Activated B cell treated with CpG ODN at 0.5 μM for 24 hours (primary cell): ENCODE data around the gene KCNMA1. TPM values are rescaled to one million over a fixed set of nuclear protein-coding genes. Genes with fewer than 3 reads are reported as not detected.

Source experiments
- ATAC-seq: fragments of 200-7000 bp; cut with Tn5 transposase; one replicate; pipeline ENCODE4 v1.10.0; 2021; ENCODE audit warnings: low read depth, mild to moderate bottlenecking, moderate library complexity
- CTCF ChIA-PET: fragments of 350-600 bp; sonication (Branson Sonifier 250); formaldehyde crosslinking; loops from one replicate; lab custom pipeline; 2021; ENCODE audit warnings: antibody characterized with exemption; lab: Charles Lee
- POLR2A ChIA-PET: fragments of 350-600 bp; sonication (Branson Sonifier 250); formaldehyde crosslinking; loops from one replicate; lab custom pipeline; 2021; ENCODE audit warnings: antibody characterized with exemption; lab: Charles Lee
- DNase-seq: peaks from one replicate; pipeline ENCODE4 v3.0.0; 2022
- H3K27ac Mint-ChIP-seq: one replicate; pipeline ENCODE4 v1.8.0; 2020; ENCODE audit warnings: mixed read lengths
- H3K27me3 Mint-ChIP-seq: one replicate; pipeline ENCODE4 v1.8.0; 2021; ENCODE audit warnings: mixed read lengths
- H3K36me3 Mint-ChIP-seq: one replicate; pipeline ENCODE4 v1.8.0; 2021; ENCODE audit warnings: low read depth, mixed read lengths
- H3K4me1 Mint-ChIP-seq: one replicate; pipeline ENCODE4 v1.8.0; 2021; ENCODE audit warnings: mixed read lengths
- H3K4me3 Mint-ChIP-seq: one replicate; pipeline ENCODE4 v1.8.0; 2020; ENCODE audit warnings: mild to moderate bottlenecking, mixed read lengths
- H3K9me3 Mint-ChIP-seq: one replicate; pipeline ENCODE4 v1.8.0; 2020; ENCODE audit warnings: mixed read lengths
- CTCF ChIP-seq: fragments of 200-600 bp; IDR thresholded peaks from one replicate; pipeline ENCODE4 v1.8.0; 2022; ENCODE audit warnings: antibody characterized with exemption, mild to moderate bottlenecking
- intact Hi-C: fragments of 100-400 bp; cut with micrococcal nuclease; formaldehyde crosslinking; loops from one replicate; pipeline ENCODE4 v1.15.1; 2024
- total RNA-seq: library from RNA; stranded (reverse); gene quantifications from 2 replicates; pipeline ENCODE4 v1.2.3, GENCODE V29; 2022

KCNMA1 gene
- total RNA-seq, 1 donor from 2014 or later = 3.7 TPM

GRCh38 chr10:77189075-77189474 is 448.5 kb downstream of the KCNMA1 start:
- intact Hi-C loops = no loop called here
- Mint-ChIP-seq H3K9me3 (no peaks in the 10 kb centered on the region), H3K4me1 (no peaks in the 10 kb centered on the region), H3K36me3 (no peaks in the 10 kb centered on the region), H3K27ac (no peak overlapping the region), H3K4me3 (no peak overlapping the region), H3K27me3 (peaks cover 6% of the 10 kb centered on the region)
- no peak for ATAC-seq
- CTCF ChIA-PET = interaction anchor here (1.2 kb wide), 1 partner anchor 15 kb away, joined by 3 read pairs; no protein-coding TSS in a partner anchor
- no peak for DNase-seq
- no peak for TF ChIP-seq CTCF
- POLR2A ChIA-PET = no interaction called here

- TF ChIP-seq CTCF = no peak
- Mint-ChIP-seq H3K4me1 (no peaks in the 10 kb centered on the region), H3K36me3 (no peaks in the 10 kb centered on the region), H3K4me3 (no peak overlapping the region), H3K27me3 (peaks cover 6% of the 10 kb centered on the region), H3K9me3 (no peaks in the 10 kb centered on the region), H3K27ac (no peak overlapping the region)
- ChIA-PET POLR2A (no interaction called here), CTCF (interaction anchor here (1.2 kb wide), 1 partner anchor 14 kb away, joined by 3 read pairs; no protein-coding TSS in a partner anchor)
- ATAC-seq (no peak), DNase-seq (no peak)
- intact Hi-C loops = no loop called here
These were observed 449.1 kb downstream of the KCNMA1 start for GRCh38 chr10:77188521-77188920.

- no peaks in the 10 kb centered on the region for H3K4me1 Mint-ChIP-seq
- H3K27me3 Mint-ChIP-seq = peaks cover 6% of the 10 kb centered on the region
- H3K4me3 Mint-ChIP-seq = no peak overlapping the region
- no peak for TF ChIP-seq CTCF
- POLR2A ChIA-PET = no interaction called here
- intact Hi-C loops = no loop called here
- H3K27ac Mint-ChIP-seq = no peak overlapping the region
- no peak for DNase-seq
- H3K9me3 Mint-ChIP-seq = no peaks in the 10 kb centered on the region
- CTCF ChIA-PET = no interaction called here
- H3K36me3 Mint-ChIP-seq = no peaks in the 10 kb centered on the region
- ATAC-seq = no peak
These were observed 449.6 kb downstream of the KCNMA1 start for GRCh38 chr10:77188000-77188395.

- ATAC-seq = no peak
- intact Hi-C loops = no loop called here
- Mint-ChIP-seq H3K27me3 (peaks cover 6% of the 10 kb centered on the region), H3K36me3 (no peaks in the 10 kb centered on the region), H3K4me3 (no peak overlapping the region), H3K4me1 (no peaks in the 10 kb centered on the region), H3K27ac (no peak overlapping the region), H3K9me3 (no peaks in the 10 kb centered on the region)
- no peak for TF ChIP-seq CTCF
- no peak for DNase-seq
- POLR2A ChIA-PET = no interaction called here
- CTCF ChIA-PET = no interaction called here
These were observed 450.1 kb downstream of the KCNMA1 start for GRCh38 chr10:77187376-77187999.

- intact Hi-C loops = no loop called here
- TF ChIP-seq CTCF = no peak
- Mint-ChIP-seq H3K4me3 (no peak overlapping the region), H3K36me3 (no peaks in the 10 kb centered on the region), H3K27me3 (peaks cover 6% of the 10 kb centered on the region), H3K9me3 (no peaks in the 10 kb centered on the region), H3K27ac (no peak overlapping the region), H3K4me1 (no peaks in the 10 kb centered on the region)
- no peak for DNase-seq
- ChIA-PET POLR2A (no interaction called here), CTCF (no interaction called here)
- no peak for ATAC-seq
These were observed 450.7 kb downstream of the KCNMA1 start for GRCh38 chr10:77186936-77187335.
